Thymus (tissue), 11 donors: ENCODE measurements around the gene REXO2. TPM values are rescaled to one million over a fixed set of nuclear protein-coding genes. Genes with fewer than 3 reads are reported as not detected.

Source experiments
- DNase-seq, 9 donors: peaks; one replicate each; pipeline ENCODE4 v3.0.0-alpha.2; 2013; ENCODE audit warnings: low spot score in 9 of 9, low read depth in 6 of 9, missing footprints in 1 of 9
- H3K27ac ChIP-seq, 2 donors: one replicate each; pipeline ENCODE4 v1.5.1; 2013; ENCODE audit warnings: control low read depth in 1 of 2, low read depth in 1 of 2, low read length in 1 of 2, mild to moderate bottlenecking in 1 of 2, moderate library complexity in 1 of 2
- H3K27me3 ChIP-seq, 2 donors: one replicate each; pipeline ENCODE4 v1.5.1; 2013; ENCODE audit warnings: low read length in 1 of 2; ENCODE audit not compliant: control insufficient read depth in 2 of 2, insufficient read depth in 1 of 2
- H3K36me3 ChIP-seq, 2 donors: one replicate each; pipeline ENCODE4 v1.5.1; 2013; ENCODE audit warnings: low read length in 1 of 2, mild to moderate bottlenecking in 1 of 2, moderate library complexity in 1 of 2; ENCODE audit not compliant: control insufficient read depth in 2 of 2, insufficient read depth in 2 of 2
- H3K4me1 ChIP-seq, 2 donors: one replicate each; pipeline ENCODE4 v1.5.1; 2013; ENCODE audit warnings: low read length in 2 of 2; ENCODE audit not compliant: control insufficient read depth in 2 of 2, insufficient read depth in 2 of 2
- H3K4me3 ChIP-seq, 2 donors: one replicate each; pipeline ENCODE4 v1.5.1; 2013; ENCODE audit warnings: low read length in 2 of 2, control low read depth in 1 of 2, mild to moderate bottlenecking in 1 of 2
- H3K9me3 ChIP-seq, 2 donors: one replicate each; pipeline ENCODE4 v1.5.1; 2013; ENCODE audit warnings: low read length in 1 of 2, mild to moderate bottlenecking in 1 of 2; ENCODE audit not compliant: control insufficient read depth in 2 of 2, insufficient read depth in 1 of 2
- WGBS: extraction: QIAGEN DNeasy Blood & Tissue Kit; methylation state at CpG from one replicate; pipeline ENCODE4 v1.1.7; 2013; 5-methylcytosine and 5-hydroxymethylcytosine counted together
- polyA plus RNA-seq: library from polyadenylated mRNA; stranded (reverse); fragments of 200-250 nt; gene quantifications from one replicate; pipeline ENCODE4 v1.2.3, GENCODE V29; 2013
- total RNA-seq: library from RNA; stranded (reverse); fragments of 120-200 nt; gene quantifications from one replicate; pipeline ENCODE4 v1.2.4, GENCODE V29; 2013
- donor health status: healthy.

REXO2 gene
- total and polyA plus RNA-seq, 2 donors: 39.4 to 74.7 TPM

DNA sequence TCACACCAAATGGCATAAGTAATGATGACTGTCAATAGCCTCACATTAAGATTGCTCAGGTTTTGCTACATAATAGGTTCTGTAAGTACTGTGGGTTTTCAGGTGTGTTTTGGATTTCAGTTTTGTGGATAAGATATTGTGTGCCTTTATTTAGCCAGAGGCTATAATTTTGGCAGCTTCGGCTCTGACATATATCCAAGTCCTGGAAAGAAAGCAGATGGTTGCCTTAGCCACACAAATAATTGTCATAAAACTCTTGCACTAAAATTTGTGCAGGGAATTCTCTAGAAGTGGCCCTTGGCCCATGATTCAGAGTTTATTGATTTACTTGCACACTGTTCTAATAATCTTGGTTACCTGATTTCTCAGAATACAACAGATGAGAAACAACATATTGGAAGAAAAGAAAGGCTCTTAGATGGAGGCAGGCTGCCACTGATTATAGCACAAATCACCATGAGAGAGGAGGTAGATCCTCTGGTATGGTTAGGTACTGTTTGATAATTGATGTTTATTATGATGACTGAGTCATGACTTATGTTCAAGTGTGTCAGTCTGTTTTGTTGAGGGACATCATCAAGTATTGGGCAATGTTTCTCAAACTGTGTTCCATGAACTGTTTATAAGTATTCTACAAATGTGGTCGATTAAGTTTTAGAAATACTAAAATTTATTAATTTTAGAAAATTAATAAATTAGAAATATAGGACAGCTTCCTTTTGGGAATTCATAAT lies 9.6 kb downstream of the REXO2 start:
- DNase-seq: no peak
- Histone ChIP-seq H3K9me3 (no peaks in the 10 kb centered on the region), H3K27me3 (no peaks in the 10 kb centered on the region), H3K36me3 (peaks cover 0 to 5% of the 10 kb centered on the region in 2 donors), H3K4me1 (no peaks in the 10 kb centered on the region), H3K4me3 (no peak overlapping the region), H3K27ac (no peak overlapping the region)
- 96% methylated on average over 2 of the region's 2 CpGs for WGBS

DNA sequence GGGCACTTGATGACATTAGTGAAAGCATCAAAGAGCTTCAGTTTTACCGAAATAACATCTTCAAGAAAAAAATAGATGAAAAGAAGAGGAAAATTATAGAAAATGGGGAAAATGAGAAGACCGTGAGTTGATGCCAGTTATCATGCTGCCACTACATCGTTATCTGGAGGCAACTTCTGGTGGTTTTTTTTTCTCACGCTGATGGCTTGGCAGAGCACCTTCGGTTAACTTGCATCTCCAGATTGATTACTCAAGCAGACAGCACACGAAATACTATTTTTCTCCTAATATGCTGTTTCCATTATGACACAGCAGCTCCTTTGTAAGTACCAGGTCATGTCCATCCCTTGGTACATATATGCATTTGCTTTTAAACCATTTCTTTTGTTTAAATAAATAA lies 10.6 kb downstream of the REXO2 start:
- no peaks in the 10 kb centered on the region for H3K27me3 ChIP-seq
- no peak overlapping the region for H3K4me3 ChIP-seq
- no peak overlapping the region for H3K27ac ChIP-seq
- WGBS: 97% methylated on average over 6 of the region's 6 CpGs
- H3K36me3 ChIP-seq: peaks cover 0 to 5% of the 10 kb centered on the region in 2 donors
- no peak for DNase-seq
- H3K9me3 ChIP-seq: no peaks in the 10 kb centered on the region
- no peaks in the 10 kb centered on the region for H3K4me1 ChIP-seq

GRCh38 chr11:114452399-114452798 lies 13.1 kb downstream of the REXO2 start:
- no peaks in the 10 kb centered on the region for H3K4me1 ChIP-seq

DNA sequence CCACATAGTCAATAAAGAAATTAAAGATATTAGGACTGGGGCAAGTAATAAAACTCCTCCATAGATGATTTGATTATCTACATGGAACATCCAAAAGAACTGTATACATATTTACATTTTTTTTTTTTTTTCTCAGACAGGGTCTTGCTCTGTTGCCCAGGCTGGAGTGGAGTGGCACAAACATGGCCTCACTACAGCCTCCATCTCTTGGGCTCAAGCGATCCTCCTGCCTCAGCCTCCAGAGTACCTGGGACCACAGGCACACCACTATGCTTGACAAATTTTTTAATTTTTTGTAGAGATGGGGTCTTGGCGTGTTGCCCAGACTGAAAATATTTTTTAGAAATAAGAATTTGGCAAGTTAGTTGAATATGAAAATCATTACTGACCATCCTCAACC lies 24.7 kb downstream of the REXO2 start:
- H3K4me1 ChIP-seq: no peaks in the 10 kb centered on the region
- no peak overlapping the region for H3K27ac ChIP-seq
- no peaks in the 10 kb centered on the region for H3K27me3 ChIP-seq
- no peak overlapping the region for H3K4me3 ChIP-seq
- WGBS: 98% methylated on average over 2 of the region's 2 CpGs
- no peak for DNase-seq
- H3K9me3 ChIP-seq: no peaks in the 10 kb centered on the region
- H3K36me3 ChIP-seq: no peaks in the 10 kb centered on the region

More at GRCh38 chr11:114452399-114452798, 13.1 kb downstream of the REXO2 start:
- DNase-seq: no peak
- 97% methylated on average over 3 of the region's 3 CpGs for WGBS
- Histone ChIP-seq H3K9me3 (no peaks in the 10 kb centered on the region), H3K27me3 (no peaks in the 10 kb centered on the region), H3K27ac (no peak overlapping the region), H3K36me3 (peaks cover 0 to 5% of the 10 kb centered on the region in 2 donors), H3K4me3 (no peak overlapping the region)

- Histone ChIP-seq H3K4me1 (no peaks in the 10 kb centered on the region), H3K9me3 (no peaks in the 10 kb centered on the region), H3K27me3 (no peaks in the 10 kb centered on the region), H3K27ac (no peak overlapping the region), H3K36me3 (no peaks in the 10 kb centered on the region), H3K4me3 (no peak overlapping the region)
- WGBS: 96% methylated on average over 3 of the region's 3 CpGs
- no peak for DNase-seq
Observed at GRCh38 chr11:114466742-114467141, 27.5 kb downstream of the REXO2 start.

- 97% methylated on average over 2 of the region's 2 CpGs for WGBS
- no peak for DNase-seq
- H3K36me3 ChIP-seq: no peaks in the 10 kb centered on the region
Observed at GRCh38 chr11:114472661-114473060, 33.4 kb downstream of the REXO2 start.

GRCh38 chr11:114478001-114478410 lies 38.7 kb downstream of the REXO2 start:
- no peaks in the 10 kb centered on the region for H3K36me3 ChIP-seq
- H3K9me3 ChIP-seq: no peaks in the 10 kb centered on the region
- DNase-seq: no peak
- H3K27ac ChIP-seq: no peak overlapping the region
- H3K4me3 ChIP-seq: no peak overlapping the region
- no peaks in the 10 kb centered on the region for H3K27me3 ChIP-seq
- WGBS: 68% methylated on average over 2 of the region's 2 CpGs
- H3K4me1 ChIP-seq: no peaks in the 10 kb centered on the region

More at GRCh38 chr11:114472661-114473060, 33.4 kb downstream of the REXO2 start:
- no peaks in the 10 kb centered on the region for H3K4me1 ChIP-seq
- no peak overlapping the region for H3K27ac ChIP-seq
- H3K9me3 ChIP-seq: no peaks in the 10 kb centered on the region
- H3K4me3 ChIP-seq: no peak overlapping the region
- H3K27me3 ChIP-seq: no peaks in the 10 kb centered on the region

DNA sequence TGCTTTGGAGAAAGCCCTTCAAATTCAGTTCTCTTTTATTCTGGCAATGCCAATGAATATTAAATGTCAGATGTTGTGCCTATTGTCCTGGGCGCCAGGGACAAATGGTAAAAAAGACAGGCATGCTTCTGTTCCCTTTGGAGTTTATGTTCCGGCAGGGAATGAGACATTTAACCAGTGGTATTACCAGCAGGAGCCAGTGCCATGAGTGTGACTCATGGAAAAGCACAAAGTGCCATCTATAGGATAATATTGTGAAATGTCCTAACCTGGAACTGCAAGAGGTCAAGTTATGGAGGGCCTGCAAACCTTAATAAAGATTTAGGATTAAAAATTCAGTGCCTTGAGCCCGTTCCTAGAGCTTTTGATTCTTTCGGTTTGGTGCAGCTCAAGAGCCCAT lies 39.5 kb downstream of the REXO2 start:
- Histone ChIP-seq H3K9me3 (no peaks in the 10 kb centered on the region), H3K27me3 (no peaks in the 10 kb centered on the region), H3K4me1 (no peaks in the 10 kb centered on the region), H3K27ac (no peak overlapping the region), H3K36me3 (no peaks in the 10 kb centered on the region), H3K4me3 (no peak overlapping the region)
- DNase-seq: no peak
- 80% methylated on average over 4 of the region's 4 CpGs for WGBS

DNA sequence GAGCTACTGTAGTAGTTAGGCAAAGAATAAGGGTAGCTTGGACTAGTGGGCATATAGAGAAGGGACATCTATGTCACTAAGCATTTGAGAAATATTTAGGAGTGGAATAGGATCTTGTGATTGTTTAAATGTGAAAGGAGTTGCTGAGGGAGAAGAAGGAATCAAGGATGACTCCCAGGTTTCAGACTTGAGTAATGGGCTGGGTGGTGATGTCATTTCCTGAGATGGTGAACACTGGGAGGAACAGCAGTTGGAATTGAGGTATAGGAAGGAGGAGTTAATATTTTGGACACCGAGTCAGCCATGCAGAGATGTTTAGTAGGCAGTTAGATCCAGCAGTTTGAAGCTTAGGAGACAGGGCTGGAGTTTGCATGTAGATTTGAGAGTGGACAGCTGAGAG lies 40.1 kb downstream of the REXO2 start:
- no peaks in the 10 kb centered on the region for H3K27me3 ChIP-seq
- 90% methylated on average over 1 of the region's 1 CpG for WGBS
- no peaks in the 10 kb centered on the region for H3K4me1 ChIP-seq
- no peaks in the 10 kb centered on the region for H3K9me3 ChIP-seq
- no peak overlapping the region for H3K27ac ChIP-seq
- no peak for DNase-seq
- no peak overlapping the region for H3K4me3 ChIP-seq
- no peaks in the 10 kb centered on the region for H3K36me3 ChIP-seq
